Suprapubic skin (tissue), 3 donors: Measurements from ENCODE around the gene CHAF1A.

Source experiments
- CTCF ChIP-seq, 2 donors: fragments of 200-600 bp in 1 of 2; fragments of 450-650 bp in 1 of 2; sonication (generic) in 1 of 2; IDR thresholded peaks; one replicate each; pipeline ENCODE4 v1.5.1; 2016 to 2019; ENCODE audit warnings: antibody characterized with exemption in 2 of 2, mild to moderate bottlenecking in 1 of 2, moderate library complexity in 1 of 2
- POLR2A ChIP-seq, 2 donors: fragments of 450-650 bp; IDR thresholded peaks; one replicate each; pipeline ENCODE4 v1.6.1; 2017; ENCODE audit warnings: antibody characterized with exemption in 2 of 2, mild to moderate bottlenecking in 2 of 2, moderate library complexity in 2 of 2

DNA sequence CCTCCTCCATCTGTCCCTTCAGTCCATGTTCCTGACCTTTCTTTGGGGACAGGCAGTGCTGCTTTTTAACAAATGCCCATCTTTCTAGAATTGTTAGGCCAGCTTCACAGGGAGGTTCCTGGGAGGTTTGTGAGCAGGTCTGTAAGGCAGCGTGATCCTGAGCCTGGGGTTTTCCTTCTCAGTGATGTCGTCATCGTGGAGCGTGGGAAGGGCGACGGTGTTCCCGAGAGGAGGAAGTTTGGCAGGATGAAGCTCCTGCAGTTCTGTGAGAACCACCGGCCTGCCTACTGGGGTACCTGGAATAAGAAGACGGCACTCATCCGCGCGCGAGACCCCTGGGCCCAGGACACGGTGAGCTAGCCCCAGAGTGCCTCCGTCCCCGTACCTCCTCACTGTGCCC is 26.8 kb downstream of the CHAF1A start:
- no peak for TF ChIP-seq CTCF (IDR thresholded peaks at IDR 0.05)
- no peak for TF ChIP-seq POLR2A (IDR thresholded peaks at IDR 0.05)
